T-helper 17 cell (primary cell): Measurements from ENCODE around the gene APOBEC3H. TPM values are rescaled to one million over a fixed set of nuclear protein-coding genes. Genes with fewer than 3 reads are reported as not detected.

Source experiments
- ATAC-seq: fragments of 150-1000 bp; cut with Tn5 transposase; 2 replicates; pipeline ENCODE4 v1.10.0; 2021; ENCODE audit warnings: mild to moderate bottlenecking, moderate library complexity
- DNase-seq, 3 donors: peaks; one replicate each; pipeline versions ENCODE4 v3.0.0 to v3.0.0-alpha.2; 2020 to 2021
- H3K9me3 ChIP-seq: one replicate; pipeline ENCODE4 v1.7.0; 2013; ENCODE audit warnings: low read length, mild to moderate bottlenecking; ENCODE audit not compliant: control insufficient read depth, poor library complexity, severe bottlenecking
- H3K27ac Mint-ChIP-seq: one replicate; pipeline ENCODE4 v1.8.0; 2022; ENCODE audit warnings: mild to moderate bottlenecking, moderate library complexity, mixed read lengths
- H3K27me3 Mint-ChIP-seq: one replicate; pipeline ENCODE4 v1.8.0; 2022; ENCODE audit warnings: mixed read lengths
- H3K36me3 Mint-ChIP-seq: one replicate; pipeline ENCODE4 v1.8.0; 2022; ENCODE audit warnings: low read depth, mixed read lengths
- H3K4me1 Mint-ChIP-seq: one replicate; pipeline ENCODE4 v1.8.0; 2022; ENCODE audit warnings: mild to moderate bottlenecking, mixed read lengths
- H3K4me3 Mint-ChIP-seq: one replicate; pipeline ENCODE4 v1.8.0; 2022; ENCODE audit warnings: mild to moderate bottlenecking, moderate library complexity, mixed read lengths
- total RNA-seq, 4 donors: library from RNA in 2 of 4; stranded (reverse) in 2 of 4; gene quantifications; one replicate each; pipeline ENCODE4 v1.2.3 and lab custom pipeline; 2022 to 2026

Gene APOBEC3H
- total RNA-seq, 2 donors from 2014 or later = 1.4 to 4.4 TPM

GRCh38 chr22:39128508-39128907 is 31.5 kb downstream of the APOBEC3H start:
- peaks cover 6% of the 10 kb centered on the region for H3K4me1 Mint-ChIP-seq
- no peak for ATAC-seq
- H3K27ac Mint-ChIP-seq = no peak overlapping the region
- DNase-seq = no peak
- H3K36me3 Mint-ChIP-seq = peaks cover 2% of the 10 kb centered on the region
- H3K4me3 Mint-ChIP-seq = no peak overlapping the region
- no peaks in the 10 kb centered on the region for H3K27me3 Mint-ChIP-seq
- no peaks in the 10 kb centered on the region for H3K9me3 ChIP-seq

- H3K4me3 Mint-ChIP-seq = no peak overlapping the region
- H3K4me1 Mint-ChIP-seq = peaks cover 6% of the 10 kb centered on the region
- H3K27ac Mint-ChIP-seq = no peak overlapping the region
Observed at GRCh38 chr22:39129081-39129480, 32.0 kb downstream of the APOBEC3H start.

DNA sequence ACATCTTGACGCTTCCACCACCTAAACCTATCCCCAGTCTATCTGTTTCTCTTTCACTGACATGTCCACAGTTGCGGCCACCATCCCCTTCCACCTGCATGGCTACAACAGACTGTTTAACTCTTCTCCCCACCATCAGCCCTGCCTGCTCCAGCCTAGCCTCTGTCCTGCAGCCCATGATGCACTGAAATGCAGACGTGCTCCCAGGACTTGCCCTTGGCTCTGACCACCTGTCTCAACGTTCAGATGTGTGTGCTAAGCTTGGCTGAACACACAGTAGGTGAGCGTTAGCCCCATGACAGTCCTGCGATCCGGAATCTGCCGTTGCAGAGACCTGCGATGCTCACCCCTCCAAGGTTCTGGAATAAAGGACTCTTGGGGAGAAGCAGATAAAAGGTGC is 32.7 kb downstream of the APOBEC3H start:
- H3K36me3 Mint-ChIP-seq = peaks cover 2% of the 10 kb centered on the region
- H3K27ac Mint-ChIP-seq = no peak overlapping the region
- H3K4me3 Mint-ChIP-seq = no peak overlapping the region
- DNase-seq (no peak), ATAC-seq (no peak)
- H3K4me1 Mint-ChIP-seq = peaks cover 6% of the 10 kb centered on the region
- no peaks in the 10 kb centered on the region for H3K27me3 Mint-ChIP-seq
- no peaks in the 10 kb centered on the region for H3K9me3 ChIP-seq

More at GRCh38 chr22:39129081-39129480, 32.0 kb downstream of the APOBEC3H start:
- DNase-seq (no peak), ATAC-seq (no peak)
- H3K36me3 Mint-ChIP-seq = peaks cover 2% of the 10 kb centered on the region
- no peaks in the 10 kb centered on the region for H3K27me3 Mint-ChIP-seq
- H3K9me3 ChIP-seq = no peaks in the 10 kb centered on the region

DNA sequence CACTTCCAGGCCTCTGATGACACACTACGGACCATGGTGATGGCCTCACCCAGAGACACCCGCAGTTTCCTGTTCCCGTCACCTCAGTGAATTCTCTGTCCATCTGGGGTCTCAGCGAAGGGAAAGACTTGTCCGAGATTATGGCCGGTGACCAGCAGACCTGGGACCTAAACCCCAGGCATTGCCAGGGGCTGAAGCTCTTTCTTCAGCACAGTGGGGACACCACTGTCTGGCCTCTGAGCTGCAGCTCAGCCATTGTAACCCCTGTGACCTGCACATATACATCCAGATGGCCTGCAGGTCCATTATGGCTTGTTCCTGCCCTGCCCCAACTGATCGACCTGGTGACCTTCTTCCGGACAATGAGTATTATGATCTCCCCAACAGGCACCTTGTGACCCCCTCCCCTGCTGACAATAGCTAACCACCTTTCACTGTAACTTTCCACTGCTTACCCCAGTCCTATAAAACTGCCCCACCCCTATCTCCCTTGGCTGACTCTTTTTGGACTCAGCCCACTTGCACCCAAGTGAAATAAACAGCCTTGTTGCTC is 33.2 kb downstream of the APOBEC3H start:
- Mint-ChIP-seq H3K27me3 (no peaks in the 10 kb centered on the region), H3K4me1 (peaks cover 6% of the 10 kb centered on the region), H3K27ac (peak overlapping the region; percentile 21), H3K36me3 (peaks cover 2% of the 10 kb centered on the region), H3K4me3 (no peak overlapping the region)
- ATAC-seq (no peak), DNase-seq (no peak)
- H3K9me3 ChIP-seq = no peaks in the 10 kb centered on the region

DNA sequence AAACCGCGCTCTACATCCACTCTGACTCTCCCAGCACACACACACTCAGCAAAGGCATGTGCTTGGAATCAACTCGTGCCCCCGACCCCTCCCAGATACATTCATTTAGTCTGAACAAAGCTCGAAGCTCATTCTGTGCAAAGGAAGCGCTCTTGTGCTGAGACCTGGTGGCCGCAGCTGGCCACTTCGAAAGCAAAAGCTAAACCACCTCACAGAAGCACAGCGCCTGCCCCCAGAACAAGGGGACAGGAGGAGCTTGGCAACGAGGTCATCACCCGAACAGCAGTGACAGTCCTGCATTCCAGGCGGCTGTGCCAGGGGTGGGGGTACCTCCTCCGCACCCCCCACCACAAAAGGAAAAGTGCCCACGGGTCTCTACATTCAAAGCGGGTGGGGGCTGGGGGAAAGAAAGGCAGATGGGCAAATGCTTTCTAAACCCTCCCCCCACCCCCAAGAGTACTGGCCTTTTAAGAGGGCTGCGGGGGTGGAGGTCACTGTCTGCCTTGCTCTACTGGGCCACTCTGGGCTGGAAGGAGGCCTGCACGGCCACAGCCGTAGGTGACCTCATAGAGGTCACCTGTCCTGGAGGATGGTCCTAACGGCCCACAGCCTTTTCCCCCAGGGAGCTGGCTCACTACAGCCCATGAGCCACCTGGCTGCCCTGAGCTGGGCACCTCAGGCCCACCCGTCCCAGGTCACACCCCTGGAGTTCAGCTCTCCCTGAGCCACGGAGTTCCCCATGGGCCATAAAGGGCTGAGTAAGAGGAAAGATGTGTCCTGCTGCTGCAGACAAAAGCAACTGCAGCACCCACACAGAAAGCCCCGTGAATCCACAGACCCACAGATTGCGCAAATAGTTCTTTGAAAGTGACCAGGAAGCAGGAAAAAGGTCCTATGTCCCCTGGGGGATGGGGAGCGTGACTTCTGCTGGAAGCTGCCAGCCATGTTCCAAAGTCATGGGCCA is 34.1 kb downstream of the APOBEC3H start:
- Mint-ChIP-seq H3K27me3 (no peaks in the 10 kb centered on the region), H3K27ac (peak overlapping the region; percentile 27), H3K4me3 (no peak overlapping the region), H3K36me3 (peaks cover 2% of the 10 kb centered on the region), H3K4me1 (peaks cover 6% of the 10 kb centered on the region)
- DNase-seq (no peak), ATAC-seq (no peak)
- H3K9me3 ChIP-seq = no peaks in the 10 kb centered on the region

DNA sequence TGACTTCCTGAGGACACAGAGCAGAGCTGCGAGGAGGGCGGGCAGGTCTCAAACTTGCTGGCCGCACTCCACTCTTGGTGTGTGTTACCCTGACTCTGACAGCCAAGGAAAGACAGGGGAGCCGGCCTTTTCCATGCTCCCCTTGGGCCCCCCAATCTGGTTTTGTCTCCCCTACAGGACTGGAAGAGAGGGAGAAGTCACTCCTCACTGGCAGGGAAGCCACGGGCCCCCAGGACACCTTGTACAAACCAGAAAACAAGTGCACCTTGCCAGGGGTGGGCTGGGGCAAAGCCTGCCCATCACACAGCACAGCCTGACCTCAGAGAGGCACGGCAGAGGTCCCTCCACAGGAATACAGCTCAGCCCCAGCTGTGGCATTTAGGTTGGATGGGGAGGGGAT is 35.2 kb downstream of the APOBEC3H start:
- no peaks in the 10 kb centered on the region for H3K27me3 Mint-ChIP-seq
- peaks cover 2% of the 10 kb centered on the region for H3K36me3 Mint-ChIP-seq
- H3K27ac Mint-ChIP-seq = no peak overlapping the region
- no peaks in the 10 kb centered on the region for H3K9me3 ChIP-seq
- DNase-seq (no peak), ATAC-seq (no peak)
- peaks cover 6% of the 10 kb centered on the region for H3K4me1 Mint-ChIP-seq
- H3K4me3 Mint-ChIP-seq = peak overlapping the region; percentile 41

DNA sequence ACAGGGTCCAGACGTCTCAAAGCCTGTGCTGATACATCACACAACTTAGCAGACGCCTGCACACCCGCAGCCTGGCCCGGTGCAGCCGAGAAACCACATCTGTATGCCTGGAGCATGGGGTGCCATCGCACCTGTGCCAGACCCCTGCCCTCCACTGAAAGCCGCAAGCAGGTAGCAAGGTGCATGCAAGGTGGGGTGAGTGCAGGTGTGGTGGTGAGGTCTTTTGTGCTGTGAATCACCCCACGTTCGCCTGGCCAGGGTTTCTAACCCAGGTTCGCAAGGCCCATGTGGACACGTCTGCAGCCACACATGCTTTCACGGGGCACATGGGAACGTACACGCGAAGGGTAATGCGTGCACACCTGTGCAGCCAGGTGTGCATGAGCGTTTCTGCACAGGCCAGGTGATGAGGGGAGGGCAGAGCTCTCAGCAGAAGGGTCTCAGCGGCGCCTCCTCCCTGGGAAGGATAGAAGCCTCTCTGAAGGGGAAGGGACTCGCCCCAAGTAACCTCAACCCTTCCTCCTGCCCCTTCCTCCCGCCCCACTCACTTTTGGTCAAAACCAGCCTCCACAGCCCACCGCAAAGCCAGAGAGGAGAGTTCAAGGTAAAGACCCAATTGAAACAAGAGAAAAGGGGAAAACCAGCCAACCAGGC is 36.0 kb downstream of the APOBEC3H start:
- H3K36me3 Mint-ChIP-seq = peaks cover 2% of the 10 kb centered on the region
- H3K27ac Mint-ChIP-seq = no peak overlapping the region
- no peak for DNase-seq
- ATAC-seq = no peak
- no peaks in the 10 kb centered on the region for H3K27me3 Mint-ChIP-seq
- H3K4me3 Mint-ChIP-seq = peak overlapping the region; percentile 41
- peaks cover 6% of the 10 kb centered on the region for H3K4me1 Mint-ChIP-seq
- no peaks in the 10 kb centered on the region for H3K9me3 ChIP-seq

- H3K4me3 Mint-ChIP-seq = no peak overlapping the region
- no peaks in the 10 kb centered on the region for H3K9me3 ChIP-seq
- ATAC-seq (no peak), DNase-seq (no peak)
- no peaks in the 10 kb centered on the region for H3K27me3 Mint-ChIP-seq
- no peak overlapping the region for H3K27ac Mint-ChIP-seq
- H3K36me3 Mint-ChIP-seq = peaks cover 2% of the 10 kb centered on the region
- peaks cover 6% of the 10 kb centered on the region for H3K4me1 Mint-ChIP-seq
Observed at GRCh38 chr22:39133871-39134270, 36.8 kb downstream of the APOBEC3H start.

GRCh38 chr22:39134366-39135091 is 37.5 kb downstream of the APOBEC3H start:
- Mint-ChIP-seq H3K4me3 (no peak overlapping the region), H3K4me1 (peaks cover 3% of the 10 kb centered on the region), H3K36me3 (peaks cover 2% of the 10 kb centered on the region), H3K27me3 (no peaks in the 10 kb centered on the region), H3K27ac (no peak overlapping the region)
- DNase-seq (no peak), ATAC-seq (no peak)
- H3K9me3 ChIP-seq = no peaks in the 10 kb centered on the region

DNA sequence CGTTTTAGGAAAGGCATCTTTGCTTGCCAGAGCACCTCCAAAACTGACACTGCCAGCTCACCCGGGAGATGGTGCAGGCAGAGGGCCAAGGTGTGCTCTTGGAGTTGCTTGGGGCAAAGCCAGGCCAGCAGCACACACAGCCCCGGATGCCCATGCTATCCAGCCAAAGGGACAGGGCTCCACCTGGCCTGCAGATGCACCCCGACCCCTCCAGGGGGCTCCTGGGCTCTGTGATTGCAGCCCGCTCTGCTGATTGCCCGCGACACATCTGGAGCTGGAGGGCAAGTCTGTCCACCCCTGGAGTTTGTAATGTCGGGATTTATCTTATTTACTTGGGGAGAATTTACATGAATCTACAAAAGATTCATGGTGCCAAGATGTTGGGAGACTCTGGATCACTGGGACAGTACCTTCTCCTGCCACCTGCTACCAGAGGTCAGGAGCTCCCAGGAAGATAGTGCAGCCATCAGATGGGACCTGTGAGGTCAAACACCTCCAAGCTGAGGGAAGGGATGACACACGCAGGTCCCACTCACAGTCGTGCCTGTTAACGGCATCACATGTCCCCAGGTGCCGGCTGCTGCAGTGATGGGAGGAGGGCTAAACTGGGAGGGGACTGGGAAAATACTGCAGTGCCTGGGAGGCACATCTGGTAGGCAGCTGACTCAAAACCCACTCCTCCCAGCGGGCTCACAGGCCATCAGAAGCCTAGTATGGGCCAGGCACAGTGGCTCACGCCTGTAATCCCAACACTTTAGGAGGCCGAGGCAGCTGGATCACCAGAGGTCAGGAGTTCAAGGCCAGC is 38.2 kb downstream of the APOBEC3H start:
- ATAC-seq (peak; percentile 60), DNase-seq (no peak)
- H3K4me1 Mint-ChIP-seq = no peaks in the 10 kb centered on the region
- H3K27ac Mint-ChIP-seq = no peak overlapping the region
- no peak overlapping the region for H3K4me3 Mint-ChIP-seq
- no peaks in the 10 kb centered on the region for H3K9me3 ChIP-seq
- no peaks in the 10 kb centered on the region for H3K36me3 Mint-ChIP-seq
- no peaks in the 10 kb centered on the region for H3K27me3 Mint-ChIP-seq

GRCh38 chr22:39136317-39136716 is 39.3 kb downstream of the APOBEC3H start:
- Mint-ChIP-seq H3K4me3 (no peak overlapping the region), H3K27me3 (no peaks in the 10 kb centered on the region), H3K36me3 (no peaks in the 10 kb centered on the region), H3K4me1 (no peaks in the 10 kb centered on the region), H3K27ac (no peak overlapping the region)
- DNase-seq = no peak
- H3K9me3 ChIP-seq = no peaks in the 10 kb centered on the region
- no peak for ATAC-seq

DNA sequence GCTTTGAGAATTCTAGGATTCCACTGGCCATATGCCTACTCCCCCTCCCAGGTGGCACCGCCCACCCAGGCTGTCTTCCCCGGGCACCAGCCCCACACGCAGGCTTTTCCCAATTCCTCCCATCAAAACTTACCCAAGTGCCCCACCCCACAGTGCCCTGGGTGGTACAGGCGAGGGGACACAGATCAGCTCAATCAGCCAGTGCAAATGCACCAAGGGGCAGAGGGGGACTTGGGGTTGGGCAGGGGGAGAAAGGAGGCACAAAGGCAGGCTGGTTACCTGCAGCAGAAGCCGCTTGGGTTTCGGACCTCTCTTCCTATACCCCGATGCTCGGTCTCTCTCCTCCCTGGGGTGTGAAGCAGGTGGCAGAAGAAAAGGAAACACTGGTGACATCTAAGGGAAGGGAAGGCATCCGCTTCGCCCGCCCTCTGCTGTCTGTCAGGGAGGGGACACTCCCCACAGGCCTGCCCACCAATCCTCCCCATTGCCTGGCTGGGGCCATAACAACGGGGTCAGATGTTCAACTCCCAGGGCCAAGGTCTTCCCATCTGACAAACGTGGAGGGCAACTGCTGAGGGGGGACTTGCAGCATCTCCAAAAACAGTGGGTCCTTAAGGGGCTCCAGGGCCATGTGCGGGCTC is 41.4 kb downstream of the APOBEC3H start:
- Mint-ChIP-seq H3K4me3 (no peak overlapping the region), H3K4me1 (peaks cover 1% of the 10 kb centered on the region), H3K27ac (no peak overlapping the region), H3K36me3 (no peaks in the 10 kb centered on the region), H3K27me3 (no peaks in the 10 kb centered on the region)
- ATAC-seq = no peak
- no peak for DNase-seq
- H3K9me3 ChIP-seq = no peaks in the 10 kb centered on the region
